Right atrium auricular region (tissue), 2 donors: Measurements from ENCODE around the gene SRSF5. TPM values are rescaled to one million over a fixed set of nuclear protein-coding genes. Genes with fewer than 3 reads are reported as not detected.

ENCODE experiments used
- DNase-seq: peaks from one replicate; pipeline ENCODE4 v3.0.0-alpha.2; 2019; ENCODE audit warnings: low spot score
- H3K27ac ChIP-seq, 2 donors: fragments of 200-600 bp; sonication (generic); 1 replicate in 1 of 2; 2 replicates in 1 of 2; pipeline ENCODE4 v1.5.1; 2016 to 2019
- H3K27me3 ChIP-seq, 2 donors: fragments of 200-600 bp; sonication (generic); one replicate each; pipeline versions ENCODE4 v1.5.1 to v1.6.0; 2017 to 2019
- H3K36me3 ChIP-seq: fragments of 200-600 bp; sonication (generic); one replicate; pipeline ENCODE4 v1.5.1; 2016
- H3K4me1 ChIP-seq, 2 donors: fragments of 200-600 bp; sonication (generic); one replicate each; pipeline versions ENCODE4 v1.5.1 to v1.6.0; 2017 to 2019
- H3K4me3 ChIP-seq, 2 donors: fragments of 200-600 bp; sonication (generic); 1 replicate in 1 of 2; 2 replicates in 1 of 2; pipeline ENCODE4 v1.5.1; 2017 to 2019; ENCODE audit warnings: mild to moderate bottlenecking in 1 of 2, moderate library complexity in 1 of 2
- H3K9me3 ChIP-seq, 2 donors: fragments of 200-600 bp; sonication (generic); one replicate each; pipeline ENCODE4 v1.5.1; 2019
- total RNA-seq, 2 donors: library from RNA; depleted of rRNA; stranded (reverse); fragments of >200 nt; gene quantifications; one replicate each; pipeline ENCODE4 v1.1.0, GENCODE V29; 2016
- TF ChIP-seq, protein P1 (sequence below), 2 donors: fragments of 200-600 bp; sonication (generic); IDR thresholded peaks; one replicate each; pipeline ENCODE4 v1.5.1; 2019; ENCODE audit warnings: antibody characterized with exemption in 2 of 2

Gene SRSF5
- total RNA-seq, 2 donors from 2014 or later = 96.8 to 111 TPM

DNA sequence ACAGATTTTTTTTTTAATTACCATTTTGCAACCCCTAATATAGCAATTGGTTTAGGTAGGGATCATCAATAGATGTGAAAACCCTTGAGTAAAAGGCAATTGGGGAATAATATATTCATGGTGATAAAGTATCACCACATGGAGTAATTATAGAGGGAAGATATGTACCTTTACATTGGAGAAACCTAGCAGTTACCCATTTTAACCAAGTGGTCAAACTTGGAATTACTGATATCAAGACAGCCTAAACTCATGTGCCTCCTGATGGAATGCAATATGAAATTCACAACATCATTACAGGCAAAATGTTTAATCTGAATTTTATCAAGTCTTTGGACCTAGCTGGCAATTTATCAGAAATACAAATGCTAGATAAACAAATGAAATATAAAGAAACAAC, 36.8 kb downstream of the SRSF5 start:
- Histone ChIP-seq H3K4me1 (no peaks in the 10 kb centered on the region), H3K9me3 (no peaks in the 10 kb centered on the region), H3K36me3 (no peaks in the 10 kb centered on the region), H3K27ac (no peak overlapping the region), H3K27me3 (no peaks in the 10 kb centered on the region), H3K4me3 (no peak overlapping the region)
- TF ChIP-seq, protein P1, sequence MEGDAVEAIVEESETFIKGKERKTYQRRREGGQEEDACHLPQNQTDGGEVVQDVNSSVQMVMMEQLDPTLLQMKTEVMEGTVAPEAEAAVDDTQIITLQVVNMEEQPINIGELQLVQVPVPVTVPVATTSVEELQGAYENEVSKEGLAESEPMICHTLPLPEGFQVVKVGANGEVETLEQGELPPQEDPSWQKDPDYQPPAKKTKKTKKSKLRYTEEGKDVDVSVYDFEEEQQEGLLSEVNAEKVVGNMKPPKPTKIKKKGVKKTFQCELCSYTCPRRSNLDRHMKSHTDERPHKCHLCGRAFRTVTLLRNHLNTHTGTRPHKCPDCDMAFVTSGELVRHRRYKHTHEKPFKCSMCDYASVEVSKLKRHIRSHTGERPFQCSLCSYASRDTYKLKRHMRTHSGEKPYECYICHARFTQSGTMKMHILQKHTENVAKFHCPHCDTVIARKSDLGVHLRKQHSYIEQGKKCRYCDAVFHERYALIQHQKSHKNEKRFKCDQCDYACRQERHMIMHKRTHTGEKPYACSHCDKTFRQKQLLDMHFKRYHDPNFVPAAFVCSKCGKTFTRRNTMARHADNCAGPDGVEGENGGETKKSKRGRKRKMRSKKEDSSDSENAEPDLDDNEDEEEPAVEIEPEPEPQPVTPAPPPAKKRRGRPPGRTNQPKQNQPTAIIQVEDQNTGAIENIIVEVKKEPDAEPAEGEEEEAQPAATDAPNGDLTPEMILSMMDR (IDR thresholded peaks at IDR 0.05) = no peak
- no peak for DNase-seq

DNA sequence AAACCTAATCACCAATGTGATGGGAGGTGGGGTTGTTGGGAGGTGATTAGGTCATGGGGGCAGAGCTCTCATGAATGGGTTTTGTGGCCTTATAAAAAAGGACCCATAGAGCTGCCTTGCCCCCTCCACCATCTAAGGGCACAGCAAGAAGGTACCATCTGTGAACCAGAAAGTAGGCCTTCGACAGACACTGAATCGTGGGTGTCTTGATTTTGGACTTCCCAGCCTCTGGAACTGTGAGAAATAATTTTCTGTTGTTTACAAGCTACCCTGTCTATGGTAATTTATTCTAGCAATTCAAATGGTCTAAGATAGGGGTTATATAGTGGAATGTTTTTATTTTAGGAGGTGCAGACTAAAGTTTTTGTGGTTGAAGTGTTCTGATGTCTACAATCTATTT, 38.0 kb downstream of the SRSF5 start:
- TF ChIP-seq, protein P1 (IDR thresholded peaks at IDR 0.05) = no peak
- no peak overlapping the region for H3K4me3 ChIP-seq
- H3K27ac ChIP-seq = no peak overlapping the region
- no peaks in the 10 kb centered on the region for H3K36me3 ChIP-seq
- no peaks in the 10 kb centered on the region for H3K4me1 ChIP-seq
- DNase-seq = no peak
- no peaks in the 10 kb centered on the region for H3K9me3 ChIP-seq
- H3K27me3 ChIP-seq = no peaks in the 10 kb centered on the region

- TF ChIP-seq, protein P1 (IDR thresholded peaks at IDR 0.05) = no peak
- Histone ChIP-seq H3K9me3 (no peaks in the 10 kb centered on the region), H3K4me1 (no peaks in the 10 kb centered on the region), H3K27me3 (no peaks in the 10 kb centered on the region), H3K4me3 (no peak overlapping the region), H3K36me3 (no peaks in the 10 kb centered on the region), H3K27ac (no peak overlapping the region)
- DNase-seq = no peak
Measured at GRCh38 chr14:69807192-69807591, 40.2 kb downstream of the SRSF5 start.

DNA sequence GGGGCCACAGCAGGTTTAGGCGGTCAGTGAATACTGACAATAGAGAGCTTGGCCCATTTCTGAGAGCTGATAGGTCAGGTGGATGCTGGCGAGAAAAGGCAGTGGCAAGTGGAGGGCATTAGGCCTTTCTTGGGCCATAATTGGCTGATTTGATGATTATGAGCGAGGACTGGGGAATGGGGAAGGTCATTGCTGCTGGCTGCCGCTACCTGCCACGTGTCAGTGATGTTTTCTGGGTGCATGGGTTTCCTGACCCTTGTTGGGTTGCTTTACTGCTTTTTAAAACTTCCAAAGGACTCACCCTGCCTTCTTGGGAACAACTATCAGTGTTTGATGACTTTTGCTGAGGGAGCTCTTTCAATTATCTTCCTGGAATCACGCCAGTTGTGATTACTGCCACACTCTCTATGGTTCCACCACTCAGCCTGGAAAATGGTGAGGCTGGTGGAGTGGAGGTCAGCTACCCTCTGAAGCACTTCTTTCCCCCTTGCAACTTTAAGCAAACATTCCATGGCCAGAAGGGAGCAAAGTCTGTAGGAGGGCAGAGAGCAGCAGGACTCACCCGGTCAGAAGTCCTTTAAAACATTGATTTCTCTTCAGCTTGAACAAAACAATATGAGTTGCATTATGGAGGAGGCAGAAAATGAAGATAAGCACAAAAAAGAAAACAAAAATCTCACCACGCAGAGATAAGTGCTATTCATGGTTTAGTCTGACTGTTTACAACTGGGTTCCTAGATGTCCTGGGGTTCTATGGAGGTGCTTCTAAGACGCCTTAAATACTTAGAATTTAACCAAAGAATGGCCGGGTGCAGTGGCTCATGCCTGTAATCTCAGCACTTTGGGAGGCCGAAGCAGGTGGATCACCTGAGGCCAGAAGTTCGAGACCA, 42.2 kb downstream of the SRSF5 start:
- Histone ChIP-seq H3K4me3 (no peak overlapping the region), H3K4me1 (no peaks in the 10 kb centered on the region), H3K9me3 (no peaks in the 10 kb centered on the region), H3K27ac (no peak overlapping the region), H3K36me3 (no peaks in the 10 kb centered on the region), H3K27me3 (no peaks in the 10 kb centered on the region)
- DNase-seq = no peak
- TF ChIP-seq, protein P1 (IDR thresholded peaks at IDR 0.05) = no peak

DNA sequence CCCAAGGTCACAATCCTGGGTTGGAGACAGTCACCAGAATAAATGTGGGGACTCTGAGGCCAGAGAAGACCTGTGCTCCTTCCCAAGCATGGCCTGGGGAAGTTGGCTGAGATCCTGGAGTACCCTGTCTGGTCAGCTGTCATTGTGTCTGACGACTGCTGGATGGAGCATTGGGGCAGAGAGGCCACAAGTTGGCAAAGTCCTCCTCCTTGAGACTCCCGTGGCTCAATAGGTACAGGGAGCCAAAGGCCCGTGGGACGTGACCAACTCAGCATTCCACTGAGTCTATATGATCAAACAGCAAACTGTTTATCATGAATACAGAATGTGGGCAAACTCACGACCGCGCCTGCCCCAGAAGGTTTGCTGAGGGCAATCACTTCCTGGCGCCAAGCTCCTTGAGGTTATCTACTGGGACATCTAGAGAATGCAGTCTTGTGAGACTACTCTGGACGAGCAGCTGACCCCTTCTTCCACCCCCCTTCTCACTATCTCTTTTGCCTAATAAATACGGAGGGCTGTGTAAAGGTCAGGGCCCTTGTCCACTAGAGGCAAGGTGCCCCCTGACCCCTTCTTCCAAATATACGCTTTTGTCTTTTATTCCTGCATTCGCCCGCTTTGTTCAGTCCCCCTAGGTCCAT, 44.4 kb downstream of the SRSF5 start:
- Histone ChIP-seq H3K36me3 (no peaks in the 10 kb centered on the region), H3K27ac (no peak overlapping the region), H3K9me3 (no peaks in the 10 kb centered on the region), H3K4me1 (no peaks in the 10 kb centered on the region), H3K4me3 (no peak overlapping the region), H3K27me3 (no peaks in the 10 kb centered on the region)
- TF ChIP-seq, protein P1 (IDR thresholded peaks at IDR 0.05) = no peak
- no peak for DNase-seq
